D341Med (cell line): ENCODE results near the gene CLSTN3.
"Not testable (repeated sequence)": the region's sequence is repeated elsewhere in the genome, so short reads cannot be mapped to it uniquely, and the experiment has no call there.

Experiments used
- DNase-seq: peaks from one replicate; pipeline ENCODE4 v3.0.0; 2012; ENCODE audit warnings: low spot score

CLSTN3 gene

GRCh38 chr12:7151532-7151931 lies 21.4 kb downstream of the CLSTN3 start:
- no peak for DNase-seq

- DNase-seq, result no peak
Observed at GRCh38 chr12:7152818-7153217, 22.6 kb downstream of the CLSTN3 start.

GRCh38 chr12:7154042-7154441 lies 23.9 kb downstream of the CLSTN3 start:
- DNase-seq, result no peak

GRCh38 chr12:7154901-7155470 lies 24.8 kb downstream of the CLSTN3 start:
- DNase-seq, result no peak

GRCh38 chr12:7155471-7156034 lies 25.4 kb downstream of the CLSTN3 start:
- no peak for DNase-seq

GRCh38 chr12:7156259-7157197 lies 26.4 kb downstream of the CLSTN3 start:
- DNase-seq, result no peak

GRCh38 chr12:7157391-7157790 lies 27.2 kb downstream of the CLSTN3 start:
- no peak for DNase-seq

GRCh38 chr12:7158781-7159609 lies 28.8 kb downstream of the CLSTN3 start:
- no peak for DNase-seq

GRCh38 chr12:7160183-7160582 lies 30.0 kb downstream of the CLSTN3 start:
- DNase-seq, result no peak

GRCh38 chr12:7161327-7161726 lies 31.2 kb downstream of the CLSTN3 start:
- DNase-seq, result no peak

GRCh38 chr12:7161811-7162210 lies 31.6 kb downstream of the CLSTN3 start:
- DNase-seq, result no peak

- DNase-seq, result peak; percentile 59
Observed at GRCh38 chr12:7162691-7163114, 32.5 kb downstream of the CLSTN3 start.

GRCh38 chr12:7169951-7170350 lies 39.8 kb downstream of the CLSTN3 start:
- no peak for DNase-seq

GRCh38 chr12:7171854-7172253 lies 41.7 kb downstream of the CLSTN3 start:
- no peak for DNase-seq

- DNase-seq, result no peak
Observed at GRCh38 chr12:7175493-7175892, 45.3 kb downstream of the CLSTN3 start.

GRCh38 chr12:7176595-7176994 lies 46.4 kb downstream of the CLSTN3 start:
- no peak for DNase-seq

GRCh38 chr12:7178481-7178880 lies 48.3 kb downstream of the CLSTN3 start:
- DNase-seq, result no peak

GRCh38 chr12:7180685-7181084 lies 50.5 kb downstream of the CLSTN3 start:
- DNase-seq, result no peak

- not testable (repeated sequence) for DNase-seq
Observed at GRCh38 chr12:7186058-7186457, 55.9 kb downstream of the CLSTN3 start.

GRCh38 chr12:7188562-7189397 lies 58.6 kb downstream of the CLSTN3 start:
- peak; percentile 83 for DNase-seq
